ENCODE results near the gene KNDC1. TPM values are rescaled to one million over a fixed set of nuclear protein-coding genes. Genes with fewer than 3 reads are reported as not detected.

KNDC1 gene
- total and polyA plus RNA-seq, 8 donors = 0.05 to 1.7 (median 0.58) TPM; not detected in 1

DNA sequence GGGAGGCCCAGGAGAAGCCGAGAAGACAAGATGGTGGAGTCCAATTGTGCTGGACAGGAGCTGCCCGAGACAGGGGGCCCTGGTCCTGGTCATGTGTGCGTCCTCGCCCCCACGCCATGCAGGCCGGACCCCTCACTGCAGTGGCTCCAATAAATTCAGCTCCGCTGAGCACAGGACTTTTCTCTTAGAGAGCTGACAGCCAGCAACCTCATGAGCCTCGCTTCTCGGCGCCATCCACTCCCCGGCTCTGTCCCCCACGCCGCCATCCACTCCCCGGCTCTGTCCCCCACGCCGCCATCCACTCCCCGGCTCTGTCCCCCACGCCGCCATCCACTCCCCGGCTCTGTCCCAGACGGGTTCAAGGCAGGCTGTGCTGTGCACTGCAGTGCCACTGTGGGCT is 67.2 kb downstream of the KNDC1 start:
- intact Hi-C loops (cut with DNase I; ENCODE audit: low total_unique reads) = no loop called here
- Histone ChIP-seq H3K27ac (no peak overlapping the region), H3K4me3 (no peak overlapping the region), H3K36me3 (no peaks in the 10 kb centered on the region), H3K9me3 (no peaks in the 10 kb centered on the region), H3K4me1 (peaks cover 7 to 22% (median 16%) of the 10 kb centered on the region in 4 donors), H3K27me3 (peaks cover 23 to 86% (median 58%) of the 10 kb centered on the region in 3 donors)
- TF ChIP-seq EP300 (IDR thresholded peaks at IDR 0.05) (no peak), POLR2A (IDR thresholded peaks at IDR 0.05) (no peak), POLR2AphosphoS5 (IDR thresholded peaks at IDR 0.05) (no peak)
- TF ChIP-seq, protein P1, sequence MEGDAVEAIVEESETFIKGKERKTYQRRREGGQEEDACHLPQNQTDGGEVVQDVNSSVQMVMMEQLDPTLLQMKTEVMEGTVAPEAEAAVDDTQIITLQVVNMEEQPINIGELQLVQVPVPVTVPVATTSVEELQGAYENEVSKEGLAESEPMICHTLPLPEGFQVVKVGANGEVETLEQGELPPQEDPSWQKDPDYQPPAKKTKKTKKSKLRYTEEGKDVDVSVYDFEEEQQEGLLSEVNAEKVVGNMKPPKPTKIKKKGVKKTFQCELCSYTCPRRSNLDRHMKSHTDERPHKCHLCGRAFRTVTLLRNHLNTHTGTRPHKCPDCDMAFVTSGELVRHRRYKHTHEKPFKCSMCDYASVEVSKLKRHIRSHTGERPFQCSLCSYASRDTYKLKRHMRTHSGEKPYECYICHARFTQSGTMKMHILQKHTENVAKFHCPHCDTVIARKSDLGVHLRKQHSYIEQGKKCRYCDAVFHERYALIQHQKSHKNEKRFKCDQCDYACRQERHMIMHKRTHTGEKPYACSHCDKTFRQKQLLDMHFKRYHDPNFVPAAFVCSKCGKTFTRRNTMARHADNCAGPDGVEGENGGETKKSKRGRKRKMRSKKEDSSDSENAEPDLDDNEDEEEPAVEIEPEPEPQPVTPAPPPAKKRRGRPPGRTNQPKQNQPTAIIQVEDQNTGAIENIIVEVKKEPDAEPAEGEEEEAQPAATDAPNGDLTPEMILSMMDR (IDR thresholded peaks at IDR 0.05) = no peak
- no peak for DNase-seq
- 84 to 90% (median 86%) methylated on average over 16 to 21 of the region's 21 CpGs for WGBS, 5 donors

DNA sequence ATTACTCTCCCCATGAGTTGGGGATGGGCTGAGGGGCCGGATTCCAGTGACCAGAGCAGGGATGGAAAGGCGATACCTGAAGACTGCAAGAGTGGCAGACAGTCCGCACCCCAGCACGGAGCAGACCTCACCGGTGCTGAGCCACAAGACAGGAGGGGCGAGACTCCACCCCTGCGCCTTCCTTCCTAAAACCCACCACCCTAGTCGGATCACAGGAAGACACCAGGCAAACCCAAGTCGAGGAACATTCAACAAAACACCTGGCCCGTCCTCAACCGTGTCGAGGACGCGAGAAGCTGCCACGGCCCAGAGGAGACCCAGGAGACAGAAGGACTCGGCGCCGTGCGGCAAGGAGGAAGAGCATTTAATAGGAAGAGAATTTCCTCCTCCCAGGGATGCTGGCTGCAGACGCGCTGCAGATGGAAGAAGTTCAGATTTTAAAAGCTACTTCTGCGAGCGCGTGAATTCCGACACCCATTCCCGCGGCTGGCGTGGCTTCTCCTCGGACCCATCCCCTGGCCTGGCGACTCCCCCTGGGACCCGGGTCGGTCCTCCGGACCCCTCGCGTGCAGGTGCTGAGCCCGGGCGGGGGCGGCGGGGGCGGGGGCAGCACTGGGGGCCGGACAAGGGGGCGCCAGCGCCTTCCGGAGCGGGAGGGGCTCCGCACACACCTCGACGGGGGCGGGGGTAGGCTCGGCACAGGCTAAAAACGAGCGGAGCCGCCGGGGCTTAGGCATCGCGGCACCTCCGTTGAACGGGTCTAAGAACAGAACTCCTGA is 69.4 kb downstream of the KNDC1 start:
- Histone ChIP-seq H3K4me3 (no peak overlapping the region), H3K9me3 (no peaks in the 10 kb centered on the region), H3K36me3 (no peaks in the 10 kb centered on the region), H3K4me1 (peaks cover 7 to 22% (median 16%) of the 10 kb centered on the region in 4 donors), H3K27me3 (peaks cover 25 to 100% (median 79%) of the 10 kb centered on the region in 3 donors), H3K27ac (no peak overlapping the region)
- DNase-seq = no peak
- TF ChIP-seq POLR2AphosphoS5 (IDR thresholded peaks at IDR 0.05) (no peak), EP300 (IDR thresholded peaks at IDR 0.05) (no peak), POLR2A (IDR thresholded peaks at IDR 0.05) (no peak)
- TF ChIP-seq, protein P1 (IDR thresholded peaks at IDR 0.05) = no peak
- intact Hi-C loops (cut with DNase I; ENCODE audit: low total_unique reads) = no loop called here
- 7 to 10% (median 8%) methylated on average over 37 to 58 of the region's 58 CpGs for WGBS, 5 donors

DNA sequence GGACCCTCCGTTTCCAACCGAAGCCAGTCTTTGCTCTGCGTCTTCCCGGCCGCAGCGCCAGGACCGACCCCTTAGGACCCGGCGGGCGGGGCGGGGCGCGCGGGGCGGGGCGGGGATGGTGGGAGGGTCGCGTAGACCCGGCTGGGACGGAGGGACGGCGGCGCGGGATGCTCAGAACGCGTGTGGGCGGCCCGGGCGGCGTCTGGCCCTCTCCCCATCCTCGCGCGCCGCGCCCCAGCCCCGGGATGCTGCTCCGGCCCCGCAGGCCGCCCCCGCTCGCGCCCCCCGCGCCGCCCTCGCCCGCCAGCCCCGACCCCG is 70.0 kb downstream of the KNDC1 start, which contains the start of gene UTF1:
TSS of gene UTF1 (plus strand) at position 174 of the 318 bp plus-strand sequence. CDS start at position 246, 72 bp downstream.
- DNase-seq = no peak
- TF ChIP-seq POLR2AphosphoS5 (IDR thresholded peaks at IDR 0.05) (no peak), EP300 (IDR thresholded peaks at IDR 0.05) (no peak), POLR2A (IDR thresholded peaks at IDR 0.05) (no peak)
- TF ChIP-seq, protein P1 (IDR thresholded peaks at IDR 0.05) = no peak
- peak within 1 kb of the TSS; percentile 5 to 37 (median 30) for H3K4me3 ChIP-seq
- intact Hi-C loops (cut with DNase I; ENCODE audit: low total_unique reads) = no loop called here
- H3K4me1 ChIP-seq = peaks cover 7 to 22% (median 16%) of the 10 kb centered on the region in 4 donors
- peaks cover 25 to 100% (median 80%) of the 10 kb centered on the region in 3 donors for H3K27me3 ChIP-seq
- no peaks in the 10 kb centered on the region for H3K9me3 ChIP-seq
- H3K36me3 ChIP-seq = no peaks in the 10 kb centered on the region
- 0 to 2% (median 1%) methylated on average over 23 to 49 of the region's 49 CpGs; no CpG with 5 or more reads in 1 of the 5 donors for WGBS, 5 donors
- H3K27ac ChIP-seq = no peak within 1 kb of the TSS

DNA sequence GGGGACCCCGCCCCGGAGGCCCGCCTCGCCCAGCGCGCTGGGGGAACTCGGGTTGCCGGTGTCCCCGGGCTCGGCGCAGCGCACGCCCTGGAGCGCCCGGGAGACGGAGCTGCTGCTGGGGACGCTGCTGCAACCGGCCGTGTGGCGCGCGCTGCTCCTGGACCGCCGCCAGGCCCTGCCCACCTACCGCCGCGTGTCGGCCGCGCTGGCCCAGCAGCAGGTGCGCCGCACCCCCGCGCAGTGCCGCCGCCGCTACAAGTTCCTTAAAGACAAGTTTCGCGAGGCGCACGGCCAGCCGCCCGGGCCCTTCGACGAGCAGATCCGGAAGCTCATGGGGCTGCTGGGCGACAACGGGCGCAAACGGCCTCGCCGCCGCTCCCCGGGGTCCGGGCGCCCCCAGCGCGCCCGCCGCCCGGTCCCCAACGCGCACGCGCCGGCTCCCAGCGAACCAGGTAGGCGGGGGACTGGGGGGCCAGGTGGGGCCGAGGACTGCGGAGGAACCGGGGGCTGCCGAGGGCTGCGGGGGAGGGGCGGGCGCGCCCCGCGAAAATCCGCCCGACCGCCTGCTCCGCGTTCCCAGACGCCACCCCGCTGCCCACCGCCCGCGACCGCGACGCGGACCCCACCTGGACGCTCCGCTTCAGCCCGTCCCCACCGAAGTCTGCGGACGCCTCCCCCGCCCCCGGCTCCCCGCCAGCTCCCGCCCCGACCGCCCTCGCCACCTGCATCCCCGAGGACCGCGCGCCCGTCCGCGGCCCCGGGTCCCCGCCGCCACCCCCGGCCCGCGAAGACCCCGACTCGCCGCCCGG is 70.6 kb downstream of the KNDC1 start:
- H3K4me3 ChIP-seq = peak overlapping the region; percentile 5 to 37 (median 30)
- H3K27ac ChIP-seq = no peak overlapping the region
- intact Hi-C loops (cut with DNase I; ENCODE audit: low total_unique reads) = no loop called here
- TF ChIP-seq, protein P1 (IDR thresholded peaks at IDR 0.05) = no peak
- TF ChIP-seq POLR2AphosphoS5 (IDR thresholded peaks at IDR 0.05) = no peak
- TF ChIP-seq POLR2A (IDR thresholded peaks at IDR 0.05) = no peak
- TF ChIP-seq EP300 (IDR thresholded peaks at IDR 0.05) = no peak
- H3K9me3 ChIP-seq = no peaks in the 10 kb centered on the region
- peak in 1 of 2 donors; percentile 85 for DNase-seq
- peaks cover 30 to 100% (median 86%) of the 10 kb centered on the region in 3 donors for H3K27me3 ChIP-seq
- WGBS, 5 donors = 1 to 4% (median 3%) methylated on average over 9 to 116 of the region's 122 CpGs; no CpG with 5 or more reads in 1 of the 5 donors
- H3K4me1 ChIP-seq = peaks cover 10 to 28% (median 20%) of the 10 kb centered on the region in 4 donors
- H3K36me3 ChIP-seq = no peaks in the 10 kb centered on the region
